Osteoblast (primary cell): Measurements from ENCODE around the gene GAS1. TPM values are rescaled to one million over a fixed set of nuclear protein-coding genes. Genes with fewer than 3 reads are reported as not detected.

Source experiments
- DNase-seq: peaks from one replicate; pipeline ENCODE4 v3.0.0; 2011; ENCODE audit warnings: low spot score, mixed read lengths; ENCODE audit not compliant: insufficient read length; ENCODE audit errors: missing footprints
- H2AFZ ChIP-seq: 2 replicates; pipeline ENCODE4 v1.6.0; 2011; ENCODE audit warnings: mild to moderate bottlenecking, low read length
- H3K27ac ChIP-seq: 2 replicates; pipeline ENCODE4 v1.5.1; 2011; ENCODE audit warnings: mild to moderate bottlenecking, low read depth, low read length, moderate library complexity
- H3K27me3 ChIP-seq: 2 replicates; pipeline ENCODE4 v1.6.0; 2012; ENCODE audit warnings: mild to moderate bottlenecking, control low read depth, inconsistent platforms, low read length, moderate library complexity; ENCODE audit not compliant: insufficient read depth
- H3K36me3 ChIP-seq: 2 replicates; pipeline ENCODE4 v1.5.1; 2011; ENCODE audit warnings: mild to moderate bottlenecking, low read length, control low read depth, moderate library complexity; ENCODE audit not compliant: insufficient read depth
- H3K4me1 ChIP-seq: 2 replicates; pipeline ENCODE4 v1.5.1; 2011; ENCODE audit warnings: mild to moderate bottlenecking, low read length, control low read depth, moderate library complexity; ENCODE audit not compliant: insufficient read depth
- H3K4me2 ChIP-seq: 2 replicates; pipeline ENCODE4 v1.6.0; 2011; ENCODE audit warnings: mild to moderate bottlenecking, low read length; ENCODE audit not compliant: insufficient read depth
- H3K4me3 ChIP-seq: fragments of 200-600 bp; sonication (generic); 3 replicates; pipeline ENCODE4 v1.5.1; 2012; ENCODE audit warnings: mild to moderate bottlenecking, low read length, inconsistent platforms; ENCODE audit not compliant: insufficient read depth
- H3K79me2 ChIP-seq: 2 replicates; pipeline ENCODE4 v1.6.0; 2012; ENCODE audit warnings: mild to moderate bottlenecking, low read length, control low read depth, inconsistent platforms; ENCODE audit not compliant: insufficient read depth
- H3K9me3 ChIP-seq: 2 replicates; pipeline ENCODE4 v1.5.1; 2011; ENCODE audit warnings: low read depth, low read length, control low read depth
- H4K20me1 ChIP-seq: 2 replicates; pipeline ENCODE4 v1.6.0; 2012; ENCODE audit warnings: mild to moderate bottlenecking, low read length, control low read depth; ENCODE audit not compliant: insufficient read depth
- CTCF ChIP-seq: IDR thresholded peaks from 2 replicates; pipeline ENCODE4 v1.5.1; 2011; ENCODE audit warnings: mild to moderate bottlenecking, low read depth, low read length, moderate library complexity; ENCODE audit errors: extremely low read depth
- total RNA-seq: library from RNA; depleted of rRNA; stranded (reverse); fragments of >200 nt; gene quantifications from 2 replicates; pipeline ENCODE4 v1.2.3, GENCODE V29; 2012

GAS1 gene
- total RNA-seq, 1 donor: 107 TPM

- peaks cover 6% of the 10 kb centered on the region for H3K27me3 ChIP-seq
- peaks cover 4% of the 10 kb centered on the region for H3K4me1 ChIP-seq
- H3K4me2 ChIP-seq: no peak overlapping the region
- H3K36me3 ChIP-seq: no peaks in the 10 kb centered on the region
- DNase-seq: no peak
- TF ChIP-seq CTCF: no peak
- H3K9me3 ChIP-seq: no peaks in the 10 kb centered on the region
- H3K4me3 ChIP-seq: no peak overlapping the region
- H4K20me1 ChIP-seq: no peaks in the 10 kb centered on the region
- no peaks in the 10 kb centered on the region for H3K79me2 ChIP-seq
- H2AFZ ChIP-seq: no peak overlapping the region
- H3K27ac ChIP-seq: no peak overlapping the region
These were observed 40.0 kb downstream of the GAS1 start for GRCh38 chr9:86907346-86907745.

- no peak overlapping the region for H3K4me3 ChIP-seq
- H3K9me3 ChIP-seq: no peaks in the 10 kb centered on the region
- no peak for TF ChIP-seq CTCF
- H3K79me2 ChIP-seq: no peaks in the 10 kb centered on the region
- H3K27ac ChIP-seq: no peak overlapping the region
- H3K36me3 ChIP-seq: no peaks in the 10 kb centered on the region
- no peaks in the 10 kb centered on the region for H3K4me1 ChIP-seq
- H4K20me1 ChIP-seq: no peaks in the 10 kb centered on the region
- no peak overlapping the region for H3K4me2 ChIP-seq
- no peak overlapping the region for H2AFZ ChIP-seq
- H3K27me3 ChIP-seq: peaks cover 15% of the 10 kb centered on the region
- DNase-seq: no peak
These were observed 43.6 kb downstream of the GAS1 start for GRCh38 chr9:86903734-86904085.

GRCh38 chr9:86902991-86903733 is 44.1 kb downstream of the GAS1 start:
- Histone ChIP-seq H3K27ac (no peak overlapping the region), H2AFZ (peak overlapping the region; percentile 50), H3K36me3 (no peaks in the 10 kb centered on the region), H4K20me1 (no peaks in the 10 kb centered on the region), H3K4me2 (peak overlapping the region; percentile 68), H3K79me2 (no peaks in the 10 kb centered on the region), H3K4me1 (no peaks in the 10 kb centered on the region), H3K27me3 (peaks cover 15% of the 10 kb centered on the region), H3K4me3 (peak overlapping the region; percentile 51), H3K9me3 (no peaks in the 10 kb centered on the region)
- no peak for TF ChIP-seq CTCF
- DNase-seq: no peak

- H3K4me1 ChIP-seq: no peaks in the 10 kb centered on the region
- peak overlapping the region; percentile 51 for H3K4me3 ChIP-seq
- H3K79me2 ChIP-seq: no peaks in the 10 kb centered on the region
- peak overlapping the region; percentile 68 for H3K4me2 ChIP-seq
- H3K36me3 ChIP-seq: no peaks in the 10 kb centered on the region
- H4K20me1 ChIP-seq: no peaks in the 10 kb centered on the region
- no peak for TF ChIP-seq CTCF
- H3K27me3 ChIP-seq: peaks cover 15% of the 10 kb centered on the region
- H3K27ac ChIP-seq: no peak overlapping the region
- H2AFZ ChIP-seq: peak overlapping the region; percentile 50
- DNase-seq: no peak
- H3K9me3 ChIP-seq: no peaks in the 10 kb centered on the region
These were observed 44.7 kb downstream of the GAS1 start for GRCh38 chr9:86902586-86902985.
